Right atrium auricular region (tissue), 2 donors: Measurements from ENCODE around the gene XNDC1N. TPM values are rescaled to one million over a fixed set of nuclear protein-coding genes. Genes with fewer than 3 reads are reported as not detected.
"Not testable (repeated sequence)": the region's sequence is repeated elsewhere in the genome, so short reads cannot be mapped to it uniquely, and the experiment has no call there.

Source experiments
- DNase-seq: peaks from one replicate; pipeline ENCODE4 v3.0.0-alpha.2; 2019; ENCODE audit warnings: low spot score
- H3K27ac ChIP-seq, 2 donors: fragments of 200-600 bp; sonication (generic); 1 replicate in 1 of 2; 2 replicates in 1 of 2; pipeline ENCODE4 v1.5.1; 2016 to 2019
- H3K27me3 ChIP-seq, 2 donors: fragments of 200-600 bp; sonication (generic); one replicate each; pipeline versions ENCODE4 v1.5.1 to v1.6.0; 2017 to 2019
- H3K36me3 ChIP-seq: fragments of 200-600 bp; sonication (generic); one replicate; pipeline ENCODE4 v1.5.1; 2016
- H3K4me1 ChIP-seq, 2 donors: fragments of 200-600 bp; sonication (generic); one replicate each; pipeline versions ENCODE4 v1.5.1 to v1.6.0; 2017 to 2019
- H3K4me3 ChIP-seq, 2 donors: fragments of 200-600 bp; sonication (generic); 1 replicate in 1 of 2; 2 replicates in 1 of 2; pipeline ENCODE4 v1.5.1; 2017 to 2019; ENCODE audit warnings: mild to moderate bottlenecking in 1 of 2, moderate library complexity in 1 of 2
- H3K9me3 ChIP-seq, 2 donors: fragments of 200-600 bp; sonication (generic); one replicate each; pipeline ENCODE4 v1.5.1; 2019
- CTCF ChIP-seq, 2 donors: fragments of 200-600 bp; sonication (generic); IDR thresholded peaks; one replicate each; pipeline ENCODE4 v1.5.1; 2019; ENCODE audit warnings: antibody characterized with exemption in 2 of 2
- total RNA-seq, 2 donors: library from RNA; depleted of rRNA; stranded (reverse); fragments of >200 nt; gene quantifications; one replicate each; pipeline ENCODE4 v1.1.0, GENCODE V29; 2016

Gene XNDC1N
- total RNA-seq, 2 donors from 2014 or later = 1.4 to 1.5 TPM

DNA sequence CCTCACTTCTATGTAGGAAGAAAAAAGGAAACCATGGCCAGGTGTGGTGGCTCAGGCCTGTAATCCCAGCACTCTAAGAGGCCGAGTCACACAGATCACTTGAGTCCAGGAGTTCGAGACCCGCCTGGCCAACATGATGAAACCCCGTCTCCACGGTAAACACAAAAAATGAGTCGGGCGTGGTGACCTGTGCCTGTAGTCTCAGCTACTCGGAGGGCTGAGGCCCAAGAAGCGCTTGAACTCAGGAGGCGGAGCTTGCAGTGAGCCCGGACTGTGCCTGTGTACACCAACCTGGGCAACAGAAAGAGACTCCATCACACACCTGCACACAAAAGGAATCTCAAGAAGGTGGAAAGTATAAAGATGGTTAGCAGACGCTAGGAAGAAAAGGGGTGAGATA, 32.4 kb downstream of the XNDC1N start:
- H3K9me3 ChIP-seq = no peaks in the 10 kb centered on the region
- no peaks in the 10 kb centered on the region for H3K36me3 ChIP-seq

GRCh38 chr11:71889181-71889872, 39.1 kb downstream of the XNDC1N start:
- not testable (repeated sequence) for H3K36me3 ChIP-seq, H3K27me3 ChIP-seq, H3K9me3 ChIP-seq, H3K4me1 ChIP-seq, DNase-seq, H3K27ac ChIP-seq, H3K4me3 ChIP-seq

More for the DNA sequence above, 32.4 kb downstream of the XNDC1N start:
- DNase-seq = no peak
- Histone ChIP-seq H3K27me3 (no peaks in the 10 kb centered on the region), H3K27ac (no peak overlapping the region), H3K4me1 (no peaks in the 10 kb centered on the region), H3K4me3 (no peak overlapping the region)
- TF ChIP-seq CTCF (IDR thresholded peaks at IDR 0.05) = no peak

- H3K4me3 ChIP-seq, H3K9me3 ChIP-seq, H3K27me3 ChIP-seq, DNase-seq, H3K4me1 ChIP-seq, H3K36me3 ChIP-seq, H3K27ac ChIP-seq: not testable (repeated sequence)
Measured at GRCh38 chr11:71888335-71889010, 39.9 kb downstream of the XNDC1N start.

GRCh38 chr11:71885806-71886205, 42.6 kb downstream of the XNDC1N start:
- not testable (repeated sequence) for H3K27ac ChIP-seq, H3K9me3 ChIP-seq, H3K4me1 ChIP-seq, H3K4me3 ChIP-seq, DNase-seq, H3K27me3 ChIP-seq, H3K36me3 ChIP-seq

Other genes with a start within 250 kb of the XNDC1N start
- gene DEFB108B, start 95.4 kb downstream of the XNDC1N start, total RNA-seq = not detected
- gene DEFB131B, start 50.1 kb downstream of the XNDC1N start, total RNA-seq = not detected
- gene RNF121, start 452 bp upstream of the XNDC1N start, total RNA-seq = 10 to 100 TPM; 21.6 to 25.8 TPM
- 1 to 10 TPM in 1 of 2 donors, under 1 TPM in 1; 0.59 to 3.0 TPM for gene IL18BP, start 70.3 kb upstream of the XNDC1N start, total RNA-seq
- gene NUMA1, start 151.9 kb upstream of the XNDC1N start, total RNA-seq = 100 to 1,000 TPM; 102 to 130 TPM
- gene LRRC51, start 152.3 kb upstream of the XNDC1N start, total RNA-seq = 1 to 10 TPM; 4.0 to 7.6 TPM
- 100 to 1,000 TPM; 103 to 117 TPM for gene LAMTOR1, start 174.7 kb upstream of the XNDC1N start, total RNA-seq
- gene TOMT, start 177.3 kb upstream of the XNDC1N start, total RNA-seq = not detected
- gene ANAPC15, start 184.1 kb upstream of the XNDC1N start, total RNA-seq = 10 to 100 TPM; 26.4 to 30.0 TPM
- gene FOLR3, start 207.1 kb upstream of the XNDC1N start, total RNA-seq = not detected